Astrocyte (in vitro differentiated cells and primary cell): ENCODE results near the gene C12orf50. TPM values are rescaled to one million over a fixed set of nuclear protein-coding genes. Genes with fewer than 3 reads are reported as not detected.
A peak's percentile ranks its signal among the peaks of the same experiment; 100 is the strongest.

ENCODE experiments used
- DNase-seq: peaks from one replicate; pipeline ENCODE4 v3.0.0-alpha.2; 2010; ENCODE audit warnings: low read depth
- FAIRE-seq: peaks from 2 replicates; lab custom pipeline; 2011; peaks lifted over from hg19 to GRCh38; lab: Jason Lieb, UNC
- H2AFZ ChIP-seq: 2 replicates; pipeline ENCODE4 v1.6.0; 2012; ENCODE audit warnings: low read depth, low read length, inconsistent platforms
- H3K27ac ChIP-seq: 2 replicates; pipeline ENCODE4 v1.5.1; 2011; ENCODE audit warnings: low read depth, low read length, inconsistent platforms
- H3K27me3 ChIP-seq: 2 replicates; pipeline ENCODE4 v1.6.0; 2011; ENCODE audit warnings: low read length, inconsistent platforms; ENCODE audit not compliant: insufficient read depth
- H3K36me3 ChIP-seq: 2 replicates; pipeline ENCODE4 v1.5.1; 2011; ENCODE audit warnings: low read length, inconsistent platforms; ENCODE audit not compliant: insufficient read depth
- H3K4me1 ChIP-seq: 2 replicates; pipeline ENCODE4 v1.5.1; 2011; ENCODE audit warnings: low read length, inconsistent platforms; ENCODE audit not compliant: insufficient read depth
- H3K4me2 ChIP-seq: 2 replicates; pipeline ENCODE4 v1.6.0; 2012; ENCODE audit warnings: low read length, inconsistent platforms
- H3K4me3 ChIP-seq: 2 replicates; pipeline ENCODE4 v1.5.1; 2011; ENCODE audit warnings: low read depth, mild to moderate bottlenecking, low read length, inconsistent platforms; ENCODE audit not compliant: insufficient read depth
- H3K79me2 ChIP-seq: 2 replicates; pipeline ENCODE4 v1.6.0; 2012; ENCODE audit warnings: mild to moderate bottlenecking, low read length, inconsistent platforms; ENCODE audit not compliant: insufficient read depth
- H3K9ac ChIP-seq: 2 replicates; pipeline ENCODE4 v1.6.0; 2012; ENCODE audit warnings: mild to moderate bottlenecking, low read length, inconsistent platforms
- H3K9me3 ChIP-seq: 2 replicates; pipeline ENCODE4 v1.5.1; 2012; ENCODE audit warnings: low read depth, mild to moderate bottlenecking, low read length, inconsistent platforms; ENCODE audit not compliant: insufficient read depth
- H4K20me1 ChIP-seq: 2 replicates; pipeline ENCODE4 v1.6.0; 2012; ENCODE audit warnings: low read length, inconsistent platforms; ENCODE audit not compliant: insufficient read depth
- H3K27ac Mint-ChIP-seq: one replicate; pipeline ENCODE4 v1.8.0; 2021; ENCODE audit warnings: mild to moderate bottlenecking, mixed read lengths; ENCODE audit not compliant: unreplicated experiment
- H3K27me3 Mint-ChIP-seq: one replicate; pipeline ENCODE4 v1.8.0; 2021; ENCODE audit warnings: low read depth, mixed read lengths; ENCODE audit not compliant: unreplicated experiment
- H3K36me3 Mint-ChIP-seq: one replicate; pipeline ENCODE4 v1.8.0; 2021; ENCODE audit warnings: low read depth, mixed read lengths; ENCODE audit not compliant: unreplicated experiment
- H3K4me1 Mint-ChIP-seq: one replicate; pipeline ENCODE4 v1.8.0; 2021; ENCODE audit warnings: low read depth, mixed read lengths; ENCODE audit not compliant: unreplicated experiment
- H3K4me3 Mint-ChIP-seq: one replicate; pipeline ENCODE4 v1.8.0; 2021; ENCODE audit warnings: mild to moderate bottlenecking, moderate library complexity, mixed read lengths; ENCODE audit not compliant: unreplicated experiment
- H3K9me3 Mint-ChIP-seq: one replicate; pipeline ENCODE4 v1.8.0; 2021; ENCODE audit warnings: mild to moderate bottlenecking, mixed read lengths; ENCODE audit not compliant: unreplicated experiment
- EZH2 ChIP-seq: IDR thresholded peaks from 2 replicates; pipeline ENCODE4 v1.6.1; 2012; ENCODE audit warnings: mild to moderate bottlenecking, low read length, inconsistent platforms; ENCODE audit not compliant: insufficient read depth
- total RNA-seq: library from RNA; stranded (reverse); gene quantifications from 2 replicates; pipeline ENCODE4 v1.2.1, GENCODE V29; 2021
- TF ChIP-seq, protein P1 (sequence below): IDR thresholded peaks from 2 replicates; pipeline ENCODE4 v1.5.1; 2011; ENCODE audit warnings: low read depth, mild to moderate bottlenecking, inconsistent platforms, low read length, moderate library complexity; ENCODE audit not compliant: insufficient read depth

C12orf50 gene
- total RNA-seq, 1 donor from 2014 or later = not detected

DNA sequence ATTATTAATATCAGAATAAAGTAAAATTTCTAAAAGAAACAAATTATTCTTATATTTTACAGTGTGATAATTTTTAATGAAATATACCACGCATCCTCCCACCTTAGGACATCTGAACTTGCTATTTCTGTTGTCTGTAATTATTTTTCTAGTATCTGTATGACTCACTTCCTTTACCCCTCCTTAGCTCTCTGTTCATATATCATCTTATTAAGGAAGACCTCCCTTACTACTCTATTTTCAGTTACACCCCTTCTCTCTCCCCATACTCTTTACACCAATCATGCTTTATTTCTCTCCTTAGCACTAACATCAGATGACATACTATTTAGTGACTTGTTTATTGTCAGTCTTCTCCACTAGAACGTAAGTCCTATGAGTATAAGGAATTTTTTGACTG lies 34.2 kb upstream of the C12orf50 start:
- Mint-ChIP-seq H3K4me3 (no peak overlapping the region), H3K4me1 (peaks cover 4% of the 10 kb centered on the region), H3K9me3 (no peaks in the 10 kb centered on the region), H3K27me3 (no peaks in the 10 kb centered on the region), H3K27ac (no peak overlapping the region), H3K36me3 (peaks cover 7% of the 10 kb centered on the region)
- Histone ChIP-seq H3K36me3 (no peaks in the 10 kb centered on the region), H3K4me2 (no peak overlapping the region), H3K9me3 (no peaks in the 10 kb centered on the region), H3K27me3 (no peaks in the 10 kb centered on the region), H3K27ac (no peak overlapping the region), H3K4me3 (no peak overlapping the region), H4K20me1 (no peaks in the 10 kb centered on the region), H3K9ac (no peak overlapping the region), H2AFZ (no peak overlapping the region), H3K79me2 (no peaks in the 10 kb centered on the region), H3K4me1 (peaks cover 3% of the 10 kb centered on the region)
- peak; percentile 10 for DNase-seq
- TF ChIP-seq, protein P1, sequence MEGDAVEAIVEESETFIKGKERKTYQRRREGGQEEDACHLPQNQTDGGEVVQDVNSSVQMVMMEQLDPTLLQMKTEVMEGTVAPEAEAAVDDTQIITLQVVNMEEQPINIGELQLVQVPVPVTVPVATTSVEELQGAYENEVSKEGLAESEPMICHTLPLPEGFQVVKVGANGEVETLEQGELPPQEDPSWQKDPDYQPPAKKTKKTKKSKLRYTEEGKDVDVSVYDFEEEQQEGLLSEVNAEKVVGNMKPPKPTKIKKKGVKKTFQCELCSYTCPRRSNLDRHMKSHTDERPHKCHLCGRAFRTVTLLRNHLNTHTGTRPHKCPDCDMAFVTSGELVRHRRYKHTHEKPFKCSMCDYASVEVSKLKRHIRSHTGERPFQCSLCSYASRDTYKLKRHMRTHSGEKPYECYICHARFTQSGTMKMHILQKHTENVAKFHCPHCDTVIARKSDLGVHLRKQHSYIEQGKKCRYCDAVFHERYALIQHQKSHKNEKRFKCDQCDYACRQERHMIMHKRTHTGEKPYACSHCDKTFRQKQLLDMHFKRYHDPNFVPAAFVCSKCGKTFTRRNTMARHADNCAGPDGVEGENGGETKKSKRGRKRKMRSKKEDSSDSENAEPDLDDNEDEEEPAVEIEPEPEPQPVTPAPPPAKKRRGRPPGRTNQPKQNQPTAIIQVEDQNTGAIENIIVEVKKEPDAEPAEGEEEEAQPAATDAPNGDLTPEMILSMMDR = no peak
- TF ChIP-seq EZH2 = no peak
- no peak for FAIRE-seq

DNA sequence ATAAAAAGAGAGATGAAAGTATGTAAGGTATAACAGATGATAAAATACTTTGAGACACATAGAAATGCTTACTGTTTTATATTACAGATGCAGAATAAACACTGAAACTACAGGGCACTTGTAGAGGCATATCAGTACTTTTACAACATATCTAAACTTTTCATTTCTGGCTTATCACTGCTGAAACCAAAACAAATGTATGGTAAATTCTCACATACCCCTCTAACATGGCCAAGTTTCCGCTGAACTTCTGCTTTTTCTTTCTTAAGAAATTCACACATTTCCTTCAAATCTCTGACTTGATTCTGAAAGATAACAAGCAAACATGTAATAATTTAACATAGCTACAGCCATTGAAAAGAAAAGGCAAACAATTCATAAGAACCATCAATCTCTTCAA lies 33.3 kb upstream of the C12orf50 start:
- no peak overlapping the region for H3K4me2 ChIP-seq
- peaks cover 4% of the 10 kb centered on the region for H3K4me1 Mint-ChIP-seq
- no peaks in the 10 kb centered on the region for H3K9me3 ChIP-seq
- no peaks in the 10 kb centered on the region for H4K20me1 ChIP-seq
- H3K9ac ChIP-seq = no peak overlapping the region
- no peaks in the 10 kb centered on the region for H3K9me3 Mint-ChIP-seq
- no peak overlapping the region for H2AFZ ChIP-seq
- FAIRE-seq (no peak), DNase-seq (no peak)
- H3K27ac Mint-ChIP-seq = no peak overlapping the region
- no peak overlapping the region for H3K27ac ChIP-seq
- no peak overlapping the region for H3K4me3 ChIP-seq
- H3K36me3 ChIP-seq = no peaks in the 10 kb centered on the region
- peaks cover 3% of the 10 kb centered on the region for H3K4me1 ChIP-seq
- H3K27me3 Mint-ChIP-seq = no peaks in the 10 kb centered on the region
- H3K79me2 ChIP-seq = no peaks in the 10 kb centered on the region
- H3K27me3 ChIP-seq = no peaks in the 10 kb centered on the region
- no peak overlapping the region for H3K4me3 Mint-ChIP-seq
- H3K36me3 Mint-ChIP-seq = peaks cover 12% of the 10 kb centered on the region
- TF ChIP-seq EZH2 = no peak

DNA sequence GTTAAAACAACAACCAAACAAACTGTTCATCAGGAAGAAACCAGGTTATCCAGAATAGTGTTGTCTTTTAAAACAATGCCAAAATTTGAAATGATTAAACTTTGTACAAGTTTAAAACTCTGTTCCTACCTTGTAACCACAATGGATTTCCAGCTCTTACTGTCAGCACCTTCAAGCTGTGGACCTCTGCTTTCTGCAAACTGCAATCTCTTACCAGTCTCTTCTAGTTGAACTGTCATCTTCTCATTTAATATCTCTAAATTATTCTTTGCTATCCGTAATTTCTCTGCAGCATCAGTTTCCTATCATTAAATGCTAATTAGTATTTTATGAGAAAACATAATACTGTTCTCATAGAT lies 29.5 kb upstream of the C12orf50 start:
- Histone ChIP-seq H3K4me1 (peaks cover 3% of the 10 kb centered on the region), H3K9me3 (no peaks in the 10 kb centered on the region), H3K4me3 (no peak overlapping the region), H3K9ac (no peak overlapping the region), H3K4me2 (no peak overlapping the region), H3K36me3 (peaks cover 7% of the 10 kb centered on the region), H3K79me2 (no peaks in the 10 kb centered on the region), H4K20me1 (no peaks in the 10 kb centered on the region), H2AFZ (no peak overlapping the region), H3K27me3 (no peaks in the 10 kb centered on the region), H3K27ac (no peak overlapping the region)
- Mint-ChIP-seq H3K27ac (no peak overlapping the region), H3K27me3 (no peaks in the 10 kb centered on the region), H3K36me3 (peaks cover 13% of the 10 kb centered on the region), H3K4me1 (peaks cover 2% of the 10 kb centered on the region), H3K9me3 (no peaks in the 10 kb centered on the region), H3K4me3 (no peak overlapping the region)
- DNase-seq (no peak), FAIRE-seq (no peak)
- TF ChIP-seq, protein P1 = no peak
- TF ChIP-seq EZH2 = no peak
